Measurements from ENCODE around the gene RASA1.

DNA sequence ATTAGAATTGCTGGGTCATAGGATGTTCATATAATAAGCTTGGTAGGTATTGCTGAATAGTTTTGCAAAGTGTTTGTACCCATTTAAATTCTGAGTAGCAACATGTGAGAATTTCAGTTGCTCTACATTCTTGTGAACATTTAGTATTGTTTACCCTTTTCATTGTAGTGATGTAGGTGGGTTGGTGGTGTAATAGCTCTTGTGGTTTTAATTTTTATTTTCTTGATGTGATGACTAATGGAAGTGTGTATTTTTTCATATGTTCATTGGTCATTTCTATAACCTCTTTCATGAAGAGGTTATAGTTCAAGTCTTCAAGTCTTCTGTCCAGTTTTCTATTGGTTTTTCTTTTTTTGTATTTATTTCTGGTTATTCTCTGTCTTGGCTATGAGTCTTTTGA, 34.4 kb downstream of the RASA1 start:
- TF ChIP-seq, protein P1, sequence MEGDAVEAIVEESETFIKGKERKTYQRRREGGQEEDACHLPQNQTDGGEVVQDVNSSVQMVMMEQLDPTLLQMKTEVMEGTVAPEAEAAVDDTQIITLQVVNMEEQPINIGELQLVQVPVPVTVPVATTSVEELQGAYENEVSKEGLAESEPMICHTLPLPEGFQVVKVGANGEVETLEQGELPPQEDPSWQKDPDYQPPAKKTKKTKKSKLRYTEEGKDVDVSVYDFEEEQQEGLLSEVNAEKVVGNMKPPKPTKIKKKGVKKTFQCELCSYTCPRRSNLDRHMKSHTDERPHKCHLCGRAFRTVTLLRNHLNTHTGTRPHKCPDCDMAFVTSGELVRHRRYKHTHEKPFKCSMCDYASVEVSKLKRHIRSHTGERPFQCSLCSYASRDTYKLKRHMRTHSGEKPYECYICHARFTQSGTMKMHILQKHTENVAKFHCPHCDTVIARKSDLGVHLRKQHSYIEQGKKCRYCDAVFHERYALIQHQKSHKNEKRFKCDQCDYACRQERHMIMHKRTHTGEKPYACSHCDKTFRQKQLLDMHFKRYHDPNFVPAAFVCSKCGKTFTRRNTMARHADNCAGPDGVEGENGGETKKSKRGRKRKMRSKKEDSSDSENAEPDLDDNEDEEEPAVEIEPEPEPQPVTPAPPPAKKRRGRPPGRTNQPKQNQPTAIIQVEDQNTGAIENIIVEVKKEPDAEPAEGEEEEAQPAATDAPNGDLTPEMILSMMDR (IDR thresholded peaks at IDR 0.05; ENCODE audit: low read depth, low read length), result no peak
- TF ChIP-seq POLR2A (IDR thresholded peaks at IDR 0.05; ENCODE audit: extremely low read depth, insufficient read length), result no peak
